C4-2B (cell line): Measurements from ENCODE around the gene COX6A1.

Source experiments
- CTCF ChIP-seq: fragments of 450-650 bp; conservative IDR thresholded peaks from 2 replicates; pipeline ENCODE4 v1.5.1; 2017; ENCODE audit warnings: mild to moderate bottlenecking
- ZFX ChIP-seq: fragments of 450-650 bp; IDR thresholded peaks from 2 replicates; pipeline ENCODE4 v1.6.1; 2017

- TF ChIP-seq CTCF (no peak), ZFX (no peak)
Measured at GRCh38 chr12:120489018-120489417, 51.1 kb downstream of the COX6A1 start.
